Superior temporal gyrus (tissue), 1 donor: ENCODE results near the gene ALLC.

Experiments
- DNase-seq: peaks from one replicate; pipeline ENCODE4 v3.0.0-alpha.2; 2016; ENCODE audit errors: extremely low spot score

ALLC gene

DNA sequence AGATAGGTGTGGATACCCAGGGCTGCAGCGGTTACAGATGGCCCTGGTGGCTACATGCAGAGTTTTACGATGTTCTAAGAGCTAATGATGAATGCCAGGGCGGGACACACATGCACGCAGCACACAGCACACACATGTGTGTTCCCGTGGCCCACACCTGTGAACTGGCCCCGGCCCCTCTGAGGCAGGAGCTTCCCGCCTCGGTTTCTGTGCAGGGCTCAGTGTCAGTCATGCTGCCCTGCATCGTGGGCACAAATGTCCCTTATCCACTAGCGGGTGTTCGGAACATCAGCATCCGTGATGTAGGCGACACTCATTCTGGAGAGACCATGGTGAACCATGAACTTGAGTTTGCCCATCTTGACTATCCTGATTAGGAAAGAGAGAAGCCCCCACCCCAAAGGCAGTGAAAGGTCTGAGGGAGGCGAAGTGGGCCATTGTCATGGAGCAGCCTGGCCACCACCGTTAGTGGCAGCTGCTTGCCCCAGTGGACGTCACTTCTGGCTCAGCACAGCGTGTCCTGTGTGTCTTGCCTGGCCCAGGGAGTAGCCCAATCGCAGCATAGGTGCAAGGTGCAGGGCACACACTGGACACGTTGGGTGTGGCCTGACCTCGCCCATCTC lies 89.1 kb downstream of the ALLC start:
- no peak for DNase-seq

DNA sequence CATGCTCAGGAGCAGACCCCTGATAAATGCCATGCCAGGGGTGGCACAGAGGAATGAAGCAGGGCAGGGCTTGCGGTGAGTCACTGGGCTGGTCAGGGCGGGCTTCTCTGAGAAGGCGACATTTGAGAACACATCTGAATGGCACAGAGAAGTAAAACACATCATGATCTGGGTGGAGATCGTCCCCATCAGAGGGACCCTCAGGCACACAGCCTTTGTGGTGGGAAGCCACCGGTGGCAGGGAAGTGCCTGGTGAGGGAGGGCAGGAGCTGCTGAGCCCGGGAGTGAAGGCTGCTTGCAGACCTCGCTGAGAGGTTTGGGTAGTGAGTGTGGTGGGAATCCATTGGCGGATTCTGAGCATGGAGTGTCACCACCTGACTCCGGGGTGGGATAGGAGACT lies 89.8 kb downstream of the ALLC start:
- no peak for DNase-seq

DNA sequence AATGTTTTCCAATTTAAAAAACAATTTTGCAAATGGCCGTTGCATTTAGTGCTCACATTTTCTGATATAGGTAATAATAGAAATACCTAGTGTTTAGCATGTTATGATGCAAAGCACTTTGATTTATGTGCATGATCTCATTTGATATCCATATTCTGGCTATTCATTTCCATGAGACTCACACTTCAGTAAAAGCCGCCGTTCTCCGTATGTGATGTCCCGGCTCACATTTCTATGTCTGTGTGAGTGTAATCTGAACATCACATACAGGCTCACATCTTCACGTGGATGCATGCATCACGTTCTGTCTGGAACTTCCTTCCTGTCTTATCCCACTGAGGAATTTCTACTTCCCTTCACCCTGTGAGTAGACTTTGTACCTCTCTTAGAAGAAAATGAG lies 91.2 kb downstream of the ALLC start:
- DNase-seq: no peak

DNA sequence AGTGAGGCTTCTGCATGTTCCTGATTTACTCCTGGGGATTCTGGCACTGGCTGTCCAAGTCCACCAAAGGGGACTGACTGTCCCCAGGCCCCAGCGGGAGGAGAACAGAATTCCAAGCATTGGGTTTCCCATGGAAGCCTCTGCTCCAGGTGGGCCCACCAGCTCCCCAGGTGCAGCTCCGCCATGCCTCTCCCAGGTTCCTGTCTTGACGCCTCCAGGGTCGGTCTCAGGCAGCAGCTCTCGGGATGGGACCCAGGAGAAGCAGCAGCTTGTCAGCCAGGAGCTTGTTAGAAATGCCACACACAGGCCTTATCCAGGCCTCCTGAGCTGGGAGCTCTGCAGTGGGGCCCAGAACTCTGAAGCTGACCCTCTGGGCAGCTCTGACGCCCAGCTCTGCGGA lies 93.3 kb downstream of the ALLC start:
- DNase-seq: no peak

DNA sequence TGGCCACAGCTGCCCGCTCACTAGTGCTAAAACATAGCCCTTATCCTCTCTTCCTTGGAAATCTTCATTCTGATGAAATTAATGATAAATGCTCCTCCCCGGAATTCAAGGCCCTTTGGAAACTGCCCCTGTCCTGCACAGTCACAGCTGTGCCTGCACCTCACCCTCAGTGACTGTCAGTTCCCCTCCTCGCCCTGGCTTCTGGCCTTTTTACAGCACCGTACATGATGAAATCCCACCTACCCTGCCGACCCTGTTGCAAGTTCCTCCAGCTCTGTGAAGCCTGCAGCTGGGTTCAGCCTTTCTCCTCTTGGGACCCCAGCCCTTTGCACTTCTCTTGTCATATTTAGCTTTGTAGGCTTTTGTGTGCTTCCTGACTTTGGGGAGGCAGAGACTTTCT lies 93.8 kb downstream of the ALLC start:
- no peak for DNase-seq
